DOHH2 (cell line): Measurements from ENCODE around the gene MIEF2.
"Not testable (repeated sequence)": the region's sequence is repeated elsewhere in the genome, so short reads cannot be mapped to it uniquely, and the experiment has no call there.

Source experiments
- H3F3A ChIP-seq: fragments of 200-600 bp; sonication (generic), shearing (Covaris generic); 2 replicates; pipeline ENCODE4 v1.6.0; 2016; ENCODE audit warnings: antibody characterized with exemption, mild to moderate bottlenecking; ENCODE audit not compliant: control insufficient read depth, insufficient read depth
- H3K27ac ChIP-seq: fragments of 200-600 bp; sonication (generic); 2 replicates; pipeline ENCODE4 v1.5.1; 2014; ENCODE audit warnings: low read depth, mild to moderate bottlenecking, low read length, moderate library complexity
- H3K27me3 ChIP-seq: fragments of 200-600 bp; sonication (generic); 2 replicates; pipeline ENCODE4 v1.6.1; 2014; ENCODE audit warnings: mild to moderate bottlenecking, low read length, mixed read lengths; ENCODE audit not compliant: control insufficient read depth
- H3K36me3 ChIP-seq: fragments of 200-600 bp; sonication (generic); 2 replicates; pipeline ENCODE4 v1.6.1; 2014; ENCODE audit warnings: mild to moderate bottlenecking, low read length, moderate library complexity, mixed read lengths; ENCODE audit not compliant: control insufficient read depth
- H3K4me1 ChIP-seq: fragments of 200-600 bp; sonication (generic); 2 replicates; pipeline ENCODE4 v1.6.1; 2014; ENCODE audit warnings: mild to moderate bottlenecking, low read length, mixed read lengths; ENCODE audit not compliant: control insufficient read depth
- H3K4me2 ChIP-seq: fragments of 200-600 bp; sonication (generic); 2 replicates; pipeline ENCODE4 v1.6.0; 2014; ENCODE audit warnings: mild to moderate bottlenecking, low read length, moderate library complexity
- H3K4me3 ChIP-seq: fragments of 200-600 bp; sonication (generic); 2 replicates; pipeline ENCODE4 v1.5.1; 2014; ENCODE audit warnings: mild to moderate bottlenecking, low read length, mixed read lengths
- H3K79me2 ChIP-seq: fragments of 200-600 bp; sonication (generic); 2 replicates; pipeline ENCODE4 v1.6.1; 2014; ENCODE audit warnings: mild to moderate bottlenecking, low read length, mixed read lengths; ENCODE audit not compliant: control insufficient read depth
- H3K9me2 ChIP-seq: fragments of 200-600 bp; sonication (generic); replicated peaks from 2 replicates; pipeline ENCODE4 v1.6.1; 2014; ENCODE audit warnings: mild to moderate bottlenecking, low read length, mixed read lengths; ENCODE audit not compliant: control insufficient read depth
- H3K9me3 ChIP-seq: fragments of 200-600 bp; sonication (generic); 2 replicates; pipeline ENCODE4 v1.6.1; 2014; ENCODE audit warnings: antibody characterized with exemption, low read length, mixed read lengths; ENCODE audit not compliant: control insufficient read depth, insufficient read depth
- H4K20me1 ChIP-seq: fragments of 200-600 bp; sonication (generic); 2 replicates; pipeline ENCODE4 v1.6.0; 2014; ENCODE audit warnings: low read depth, mild to moderate bottlenecking, antibody characterized with exemption, low read length, moderate library complexity; ENCODE audit not compliant: control insufficient read depth, insufficient read depth
- EZH2phosphoT487 ChIP-seq: fragments of 200-600 bp; sonication (generic); IDR thresholded peaks from 2 replicates; pipeline ENCODE4 v1.6.1; 2017; ENCODE audit warnings: borderline replicate concordance, mild to moderate bottlenecking, antibody characterized with exemption, low read length, moderate library complexity, mixed read lengths
- TF ChIP-seq, protein P1 (sequence below): fragments of 200-600 bp; sonication (generic); IDR thresholded peaks from one replicate; pipeline ENCODE4 v1.5.1; 2014; ENCODE audit warnings: antibody characterized with exemption, mild to moderate bottlenecking, low read depth, low read length; ENCODE audit not compliant: poor library complexity, severe bottlenecking

MIEF2 gene

DNA sequence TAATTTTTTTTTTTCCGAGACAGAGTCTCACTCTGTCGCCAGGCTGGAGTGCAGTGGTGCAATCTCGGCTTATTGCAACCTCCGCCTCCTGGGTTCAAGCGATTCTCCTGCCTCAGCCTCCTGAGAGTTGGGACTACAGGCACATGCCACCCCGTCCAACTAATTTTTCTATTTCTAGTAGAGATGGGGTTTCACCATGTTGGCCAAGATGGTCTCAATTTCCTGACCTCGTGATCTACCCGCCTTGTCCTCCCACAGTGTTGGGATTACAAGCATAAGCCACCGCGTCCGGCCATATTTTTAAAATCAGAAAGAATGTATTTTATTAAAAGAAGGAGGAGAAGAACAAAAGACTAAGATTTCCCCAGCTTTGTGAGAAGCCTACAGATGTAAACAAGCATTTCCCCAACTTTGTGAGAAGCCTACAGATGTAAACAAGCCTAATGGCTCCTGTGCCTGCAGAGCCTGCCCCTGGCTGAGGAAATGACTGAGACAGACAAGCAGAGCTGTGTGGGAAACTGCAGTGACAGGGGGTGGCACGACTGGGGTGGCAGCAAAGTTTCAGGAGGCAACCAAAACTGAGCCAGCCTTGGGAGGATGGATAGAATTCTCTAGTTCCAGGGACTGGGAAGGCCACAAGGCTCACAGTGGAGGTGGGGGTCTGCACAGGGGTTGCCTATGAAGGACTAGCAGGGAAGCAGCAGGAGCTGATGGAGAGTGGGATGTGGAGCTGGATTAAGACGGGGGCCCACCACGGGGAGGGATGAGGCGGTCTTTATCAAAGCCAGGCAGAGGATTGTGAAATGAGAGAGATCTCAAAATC is 31.5 kb downstream of the MIEF2 start:
- Histone ChIP-seq H3K9me3 (no peaks in the 10 kb centered on the region), H3K4me1 (no peaks in the 10 kb centered on the region), H4K20me1 (no peaks in the 10 kb centered on the region), H3K4me2 (no peak overlapping the region), H3K4me3 (no peak overlapping the region), H3K27ac (no peak overlapping the region), H3K27me3 (no peaks in the 10 kb centered on the region), H3K36me3 (peaks cover 65% of the 10 kb centered on the region), H3K79me2 (no peaks in the 10 kb centered on the region), H3K9me2 (no peaks in the 10 kb centered on the region), H3F3A (no peaks in the 10 kb centered on the region)
- no peak for TF ChIP-seq EZH2phosphoT487
- TF ChIP-seq, protein P1, sequence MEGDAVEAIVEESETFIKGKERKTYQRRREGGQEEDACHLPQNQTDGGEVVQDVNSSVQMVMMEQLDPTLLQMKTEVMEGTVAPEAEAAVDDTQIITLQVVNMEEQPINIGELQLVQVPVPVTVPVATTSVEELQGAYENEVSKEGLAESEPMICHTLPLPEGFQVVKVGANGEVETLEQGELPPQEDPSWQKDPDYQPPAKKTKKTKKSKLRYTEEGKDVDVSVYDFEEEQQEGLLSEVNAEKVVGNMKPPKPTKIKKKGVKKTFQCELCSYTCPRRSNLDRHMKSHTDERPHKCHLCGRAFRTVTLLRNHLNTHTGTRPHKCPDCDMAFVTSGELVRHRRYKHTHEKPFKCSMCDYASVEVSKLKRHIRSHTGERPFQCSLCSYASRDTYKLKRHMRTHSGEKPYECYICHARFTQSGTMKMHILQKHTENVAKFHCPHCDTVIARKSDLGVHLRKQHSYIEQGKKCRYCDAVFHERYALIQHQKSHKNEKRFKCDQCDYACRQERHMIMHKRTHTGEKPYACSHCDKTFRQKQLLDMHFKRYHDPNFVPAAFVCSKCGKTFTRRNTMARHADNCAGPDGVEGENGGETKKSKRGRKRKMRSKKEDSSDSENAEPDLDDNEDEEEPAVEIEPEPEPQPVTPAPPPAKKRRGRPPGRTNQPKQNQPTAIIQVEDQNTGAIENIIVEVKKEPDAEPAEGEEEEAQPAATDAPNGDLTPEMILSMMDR = no peak

DNA sequence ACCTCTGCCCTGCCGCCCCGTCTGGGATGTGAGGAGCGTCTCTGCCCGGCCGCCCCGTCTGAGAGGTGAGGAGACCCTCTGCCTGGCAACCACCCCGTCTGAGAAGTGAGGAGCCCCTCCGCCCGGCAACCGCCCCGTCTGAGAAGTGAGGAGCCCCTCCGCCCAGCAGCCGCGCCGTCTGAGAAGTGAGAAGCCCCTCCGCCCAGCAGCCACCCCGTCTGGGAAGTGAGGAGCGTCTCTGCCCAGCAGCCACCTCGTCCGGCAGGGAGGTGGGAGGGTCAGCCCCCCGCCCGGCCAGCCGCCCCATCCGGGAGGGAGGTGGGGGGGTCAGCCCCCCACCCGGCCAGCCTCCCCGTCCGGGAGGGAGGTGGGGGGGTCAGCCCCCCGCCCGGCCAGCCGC is 37.6 kb downstream of the MIEF2 start:
- H3K9me2 ChIP-seq, H3K79me2 ChIP-seq, H3K27ac ChIP-seq, H4K20me1 ChIP-seq, H3K4me1 ChIP-seq, H3K9me3 ChIP-seq, H3K4me2 ChIP-seq, H3K27me3 ChIP-seq, H3K4me3 ChIP-seq, H3F3A ChIP-seq: not testable (repeated sequence)
- peaks cover 57% of the 10 kb centered on the region for H3K36me3 ChIP-seq

DNA sequence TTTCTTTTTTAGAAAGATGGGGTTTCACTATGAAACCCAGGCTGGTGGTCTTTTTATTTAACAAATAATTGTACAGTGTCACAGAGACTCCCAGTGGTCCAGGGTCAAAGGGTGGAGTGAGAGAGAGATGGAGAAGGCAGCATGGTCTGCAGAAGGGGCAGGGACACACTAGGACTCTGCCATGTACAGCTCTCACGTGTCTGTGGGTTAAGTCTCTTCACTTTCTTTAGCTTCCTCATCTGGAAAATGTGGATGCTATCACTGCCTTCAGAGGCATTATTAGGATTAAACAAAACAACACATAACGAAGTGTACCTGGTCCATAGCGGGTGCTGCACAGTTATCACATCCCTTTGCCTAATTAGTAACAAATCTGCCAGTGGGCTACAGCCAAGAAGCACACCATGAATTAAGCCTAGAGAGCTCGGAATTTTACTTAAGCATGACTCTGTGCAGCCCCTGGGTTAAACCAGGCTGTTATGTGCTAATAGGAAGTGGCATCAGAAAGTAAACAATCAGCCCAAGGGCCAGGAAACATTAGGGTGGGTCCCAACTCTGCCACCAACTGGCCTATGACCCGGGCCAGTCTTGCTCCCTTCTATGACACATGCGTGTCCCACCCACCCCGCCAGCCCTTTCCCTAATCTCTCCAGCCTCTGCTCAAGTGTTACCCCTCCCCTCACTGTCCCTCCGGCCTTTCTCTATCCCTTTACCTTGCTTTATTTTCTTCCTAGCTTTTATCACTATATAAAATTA is 40.4 kb downstream of the MIEF2 start:
- Histone ChIP-seq H3K79me2 (no peaks in the 10 kb centered on the region), H3K9me3 (no peaks in the 10 kb centered on the region), H3K27ac (no peak overlapping the region), H4K20me1 (no peaks in the 10 kb centered on the region), H3K27me3 (no peaks in the 10 kb centered on the region), H3K4me3 (no peak overlapping the region), H3K36me3 (peaks cover 60% of the 10 kb centered on the region), H3F3A (no peaks in the 10 kb centered on the region), H3K4me1 (no peaks in the 10 kb centered on the region), H3K9me2 (no peaks in the 10 kb centered on the region), H3K4me2 (no peak overlapping the region)
- TF ChIP-seq EZH2phosphoT487 = no peak
- TF ChIP-seq, protein P1 = no peak

GRCh38 chr17:18303206-18303605 is 42.7 kb downstream of the MIEF2 start:
- not testable (repeated sequence) for H3K79me2 ChIP-seq, H3K4me2 ChIP-seq, H3K27me3 ChIP-seq, H3K27ac ChIP-seq, H3K9me2 ChIP-seq, H3F3A ChIP-seq, H3K4me3 ChIP-seq, H3K9me3 ChIP-seq, H4K20me1 ChIP-seq, H3K4me1 ChIP-seq
- H3K36me3 ChIP-seq = peaks cover 69% of the 10 kb centered on the region
